Lower leg skin (tissue), 4 donors: ENCODE data around the gene DGLUCY. TPM values are rescaled to one million over a fixed set of nuclear protein-coding genes. Genes with fewer than 3 reads are reported as not detected.

Experiments used
- DNase-seq, 2 donors: peaks; one replicate each; pipeline ENCODE4 v3.0.0-alpha.2; 2019; ENCODE audit warnings: low spot score in 2 of 2
- H3K4me3 ChIP-seq: fragments of 200-600 bp; sonication (generic); 2 replicates; pipeline ENCODE4 v1.5.1; 2017; ENCODE audit warnings: mild to moderate bottlenecking, low read depth; ENCODE audit not compliant: poor library complexity, severe bottlenecking
- CTCF ChIP-seq, 3 donors: fragments of 450-650 bp; IDR thresholded peaks; one replicate each; pipeline ENCODE4 v1.5.1; 2016; ENCODE audit warnings: antibody characterized with exemption in 3 of 3, mild to moderate bottlenecking in 3 of 3, moderate library complexity in 2 of 3
- POLR2A ChIP-seq, 2 donors: fragments of 450-650 bp; IDR thresholded peaks; one replicate each; pipeline ENCODE4 v1.6.1; 2016 to 2017; ENCODE audit warnings: antibody characterized with exemption in 2 of 2, mild to moderate bottlenecking in 1 of 2, moderate library complexity in 1 of 2
- WGBS, 2 donors: methylation state at CpG; one replicate each; pipeline ENCODE4 v1.1.5; 2018; 5-methylcytosine and 5-hydroxymethylcytosine counted together
- intact Hi-C: fragments of 100-400 bp; cut with DNase I; formaldehyde crosslinking; loops from one replicate; pipeline ENCODE4 v1.15.0; 2023; ENCODE audit warnings: low total_unique reads
- total RNA-seq, 4 donors: library from RNA; depleted of rRNA; stranded (reverse); fragments of >200 nt; gene quantifications; one replicate each; pipeline ENCODE4 v1.1.0, GENCODE V29; 2016

DGLUCY gene
- total RNA-seq, 4 donors from 2014 or later = 27.8 to 65.0 (median 61.3) TPM

- no peak for DNase-seq
- TF ChIP-seq POLR2A (IDR thresholded peaks at IDR 0.05) (no peak), CTCF (IDR thresholded peaks at IDR 0.05) (no peak)
- 89 to 95% methylated on average over 3 of the region's 3 CpGs for WGBS, 2 donors
- no peak overlapping the region for H3K4me3 ChIP-seq
- intact Hi-C loops = no loop called here
These were observed 145.0 kb downstream of the DGLUCY start for GRCh38 chr14:91258876-91259275.

GRCh38 chr14:91261115-91261514, 147.2 kb downstream of the DGLUCY start:
- TF ChIP-seq CTCF (IDR thresholded peaks at IDR 0.05) (no peak), POLR2A (IDR thresholded peaks at IDR 0.05) (no peak)
- 95 to 99% methylated on average over 5 of the region's 5 CpGs for WGBS, 2 donors
- no peak overlapping the region for H3K4me3 ChIP-seq
- no peak for DNase-seq
- intact Hi-C loops = no loop called here

- WGBS, 2 donors = 88% methylated on average over 11 of the region's 11 CpGs
- intact Hi-C loops = no loop called here
- TF ChIP-seq CTCF (IDR thresholded peaks at IDR 0.05) = no peak
- no peak for TF ChIP-seq POLR2A (IDR thresholded peaks at IDR 0.05)
- DNase-seq = no peak
- no peak overlapping the region for H3K4me3 ChIP-seq
These were observed 148.2 kb downstream of the DGLUCY start for GRCh38 chr14:91261986-91262549.

GRCh38 chr14:91263329-91263728, 149.5 kb downstream of the DGLUCY start:
- intact Hi-C loops = no loop called here
- WGBS, 2 donors = 88 to 93% methylated on average over 2 of the region's 2 CpGs
- no peak overlapping the region for H3K4me3 ChIP-seq
- no peak for DNase-seq
- no peak for TF ChIP-seq POLR2A (IDR thresholded peaks at IDR 0.05)
- no peak for TF ChIP-seq CTCF (IDR thresholded peaks at IDR 0.05)

- H3K4me3 ChIP-seq = peak overlapping the region; percentile 5
- intact Hi-C loops = no loop called here
- no peak for DNase-seq
- TF ChIP-seq CTCF (IDR thresholded peaks at IDR 0.05) = no peak
- no peak for TF ChIP-seq POLR2A (IDR thresholded peaks at IDR 0.05)
- WGBS, 2 donors = 10% methylated on average over 51 to 52 of the region's 69 CpGs
These were observed 150.6 kb downstream of the DGLUCY start for GRCh38 chr14:91264151-91265150.
